Kidney tubule cell (primary cell): ENCODE measurements around the gene FOXO3.
"Not testable (repeated sequence)": the region's sequence is repeated elsewhere in the genome, so short reads cannot be mapped to it uniquely, and the experiment has no call there.

Experiments used
- DNase-seq: peaks from one replicate; pipeline ENCODE4 v3.0.0-alpha.2; 2018; ENCODE audit warnings: low spot score

Gene FOXO3

GRCh38 chr6:108630050-108630714, 69.5 kb downstream of the FOXO3 start:
- peak; percentile 69 for DNase-seq

GRCh38 chr6:108632441-108632840, 71.7 kb downstream of the FOXO3 start:
- no peak for DNase-seq

GRCh38 chr6:108633436-108633835, 72.7 kb downstream of the FOXO3 start:
- no peak for DNase-seq

- no peak for DNase-seq
Measured at GRCh38 chr6:108635505-108636226, 74.9 kb downstream of the FOXO3 start.

- DNase-seq: no peak
Measured at GRCh38 chr6:108637963-108638362, 77.2 kb downstream of the FOXO3 start.

- no peak for DNase-seq
Measured at GRCh38 chr6:108638993-108639392, 78.3 kb downstream of the FOXO3 start.

GRCh38 chr6:108640104-108640503, 79.4 kb downstream of the FOXO3 start:
- no peak for DNase-seq

GRCh38 chr6:108643184-108643583, 82.5 kb downstream of the FOXO3 start:
- DNase-seq: no peak

GRCh38 chr6:108644252-108644651, 83.5 kb downstream of the FOXO3 start:
- no peak for DNase-seq

- DNase-seq: no peak
Measured at GRCh38 chr6:108648191-108648590, 87.5 kb downstream of the FOXO3 start.

GRCh38 chr6:108650325-108650724, 89.6 kb downstream of the FOXO3 start:
- DNase-seq: no peak

GRCh38 chr6:108650781-108651180, 90.1 kb downstream of the FOXO3 start:
- DNase-seq: peak; percentile 40

GRCh38 chr6:108651340-108652227, 90.9 kb downstream of the FOXO3 start:
- peak; percentile 65 for DNase-seq

GRCh38 chr6:108652375-108652774, 91.7 kb downstream of the FOXO3 start:
- no peak for DNase-seq

GRCh38 chr6:108653949-108654348, 93.2 kb downstream of the FOXO3 start:
- DNase-seq: peak; percentile 15

- no peak for DNase-seq
Measured at GRCh38 chr6:108654465-108655106, 93.9 kb downstream of the FOXO3 start.

GRCh38 chr6:108655806-108656651, 95.3 kb downstream of the FOXO3 start:
- no peak for DNase-seq

- peak; percentile 76 for DNase-seq
Measured at GRCh38 chr6:108656836-108657235, 96.1 kb downstream of the FOXO3 start.

- no peak for DNase-seq
Measured at GRCh38 chr6:108658174-108658573, 97.5 kb downstream of the FOXO3 start.

GRCh38 chr6:108658785-108659184, 98.1 kb downstream of the FOXO3 start:
- not testable (repeated sequence) for DNase-seq

- DNase-seq: no peak
Measured at GRCh38 chr6:108660251-108660650, 99.5 kb downstream of the FOXO3 start.
